ENCODE results near the gene ATCAY. TPM values are rescaled to one million over a fixed set of nuclear protein-coding genes. Genes with fewer than 3 reads are reported as not detected.
"Not testable (repeated sequence)": the region's sequence is repeated elsewhere in the genome, so short reads cannot be mapped to it uniquely, and the experiment has no call there.

Gene ATCAY
- total RNA-seq, 4 donors from 2014 or later = not detected

DNA sequence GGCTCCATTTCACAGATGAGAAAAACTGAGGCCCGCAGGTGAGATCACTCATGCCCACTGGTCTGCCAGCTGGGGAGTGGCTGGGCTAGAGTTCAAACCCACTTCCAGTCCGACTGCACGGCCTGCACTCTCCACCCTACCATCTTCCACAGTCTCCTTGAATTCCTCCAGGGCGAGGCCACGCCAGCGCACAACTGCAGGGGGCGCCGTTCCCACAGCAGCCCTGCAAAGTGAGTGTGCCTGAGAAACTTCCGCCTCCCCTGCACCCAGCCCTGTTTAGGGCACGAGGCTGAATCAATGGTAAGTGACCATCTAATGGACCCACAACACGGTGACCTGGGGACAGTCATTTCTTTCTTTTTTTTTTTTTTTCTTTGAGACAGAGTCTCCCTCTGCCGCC lies 829 bp upstream of the ATCAY start:
- no peak overlapping the region for H3K27ac ChIP-seq
- WGBS, 2 donors = 57 to 58% methylated on average over 12 of the region's 12 CpGs
- H3K27me3 ChIP-seq = peaks cover 0 to 70% of the 10 kb centered on the region in 2 donors
- peaks cover 0 to 3% (median 0%) of the 10 kb centered on the region in 4 donors for H3K9me3 ChIP-seq
- peaks cover 0 to 9% (median 0%) of the 10 kb centered on the region in 4 donors for H3K4me1 ChIP-seq
- DNase-seq (ENCODE audit: low spot score in 2 of 2) = no peak
- no peaks in the 10 kb centered on the region for H3K36me3 ChIP-seq
- TF ChIP-seq POLR2A (IDR thresholded peaks at IDR 0.05) (no peak), EP300 (IDR thresholded peaks at IDR 0.05) (no peak)
- TF ChIP-seq, protein P1, sequence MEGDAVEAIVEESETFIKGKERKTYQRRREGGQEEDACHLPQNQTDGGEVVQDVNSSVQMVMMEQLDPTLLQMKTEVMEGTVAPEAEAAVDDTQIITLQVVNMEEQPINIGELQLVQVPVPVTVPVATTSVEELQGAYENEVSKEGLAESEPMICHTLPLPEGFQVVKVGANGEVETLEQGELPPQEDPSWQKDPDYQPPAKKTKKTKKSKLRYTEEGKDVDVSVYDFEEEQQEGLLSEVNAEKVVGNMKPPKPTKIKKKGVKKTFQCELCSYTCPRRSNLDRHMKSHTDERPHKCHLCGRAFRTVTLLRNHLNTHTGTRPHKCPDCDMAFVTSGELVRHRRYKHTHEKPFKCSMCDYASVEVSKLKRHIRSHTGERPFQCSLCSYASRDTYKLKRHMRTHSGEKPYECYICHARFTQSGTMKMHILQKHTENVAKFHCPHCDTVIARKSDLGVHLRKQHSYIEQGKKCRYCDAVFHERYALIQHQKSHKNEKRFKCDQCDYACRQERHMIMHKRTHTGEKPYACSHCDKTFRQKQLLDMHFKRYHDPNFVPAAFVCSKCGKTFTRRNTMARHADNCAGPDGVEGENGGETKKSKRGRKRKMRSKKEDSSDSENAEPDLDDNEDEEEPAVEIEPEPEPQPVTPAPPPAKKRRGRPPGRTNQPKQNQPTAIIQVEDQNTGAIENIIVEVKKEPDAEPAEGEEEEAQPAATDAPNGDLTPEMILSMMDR (IDR thresholded peaks at IDR 0.05) = no peak
- no peak overlapping the region for H3K4me3 ChIP-seq

DNA sequence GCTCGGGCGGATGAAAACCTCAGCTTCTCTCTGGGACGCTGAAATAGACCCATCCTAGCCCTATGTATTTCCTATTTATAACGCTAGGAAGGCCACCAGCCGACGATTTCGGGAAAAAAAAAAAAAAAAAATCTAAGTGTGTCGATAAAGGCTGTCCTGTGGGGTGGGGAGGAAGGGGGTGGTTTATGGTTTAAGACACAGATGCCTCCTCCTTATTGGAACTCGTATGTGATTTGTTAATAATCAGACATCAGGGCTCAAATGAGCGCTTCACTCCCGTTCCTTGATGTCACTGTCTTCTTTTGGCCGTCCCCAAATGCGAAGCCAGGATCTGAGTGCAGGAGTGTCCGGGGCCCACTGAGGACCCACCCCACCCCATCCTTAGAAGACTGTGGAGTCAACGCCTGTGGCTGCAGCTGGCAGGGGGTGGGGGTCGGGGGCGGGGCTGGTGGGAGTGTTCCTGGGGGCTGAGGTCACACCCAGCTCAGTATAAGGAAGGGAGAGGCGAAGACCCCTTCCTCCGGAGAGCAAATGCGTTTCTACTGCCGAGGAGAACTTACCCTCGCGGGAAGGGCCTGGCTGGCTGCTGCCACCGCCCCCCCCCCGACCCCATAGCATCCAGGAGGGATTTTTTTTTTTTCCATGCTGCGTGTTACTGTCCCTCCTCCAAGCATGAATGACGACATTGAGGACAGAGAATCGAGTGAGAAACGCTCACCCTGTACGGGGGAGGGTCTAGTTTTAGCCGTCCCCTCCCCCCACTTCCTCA lies 971 bp downstream of the ATCAY start:
- no peak for DNase-seq (ENCODE audit: low spot score in 2 of 2)
- H3K9me3 ChIP-seq = no peaks in the 10 kb centered on the region
- peaks cover 0 to 71% of the 10 kb centered on the region in 2 donors for H3K27me3 ChIP-seq
- WGBS, 2 donors = 2% methylated on average over 29 of the region's 31 CpGs
- TF ChIP-seq EP300 (IDR thresholded peaks at IDR 0.05) = no peak
- TF ChIP-seq POLR2A (IDR thresholded peaks at IDR 0.05) = no peak
- TF ChIP-seq, protein P1 (IDR thresholded peaks at IDR 0.05) = no peak
- no peaks in the 10 kb centered on the region for H3K36me3 ChIP-seq
- H3K27ac ChIP-seq = no peak overlapping the region
- H3K4me3 ChIP-seq = no peak overlapping the region
- peaks cover 0 to 9% (median 0%) of the 10 kb centered on the region in 4 donors for H3K4me1 ChIP-seq

DNA sequence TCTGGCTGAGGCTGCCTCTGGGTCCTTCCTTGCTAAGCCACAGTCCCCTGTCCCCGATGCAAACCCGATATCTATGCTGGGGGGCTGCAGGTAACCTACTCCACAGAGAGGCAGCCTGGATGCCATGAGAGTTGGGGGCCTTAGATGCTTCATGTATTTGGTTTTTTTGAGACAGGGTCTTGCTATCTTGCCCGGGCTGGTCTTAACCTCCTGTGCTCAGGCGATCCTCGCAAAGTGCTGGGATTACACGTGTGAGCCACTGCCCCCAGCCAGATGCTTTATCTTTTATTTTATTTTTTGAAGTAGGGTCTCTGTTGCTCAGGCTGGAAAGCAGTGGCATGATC lies 1.5 kb downstream of the ATCAY start:
- no peak overlapping the region for H3K4me3 ChIP-seq
- H3K9me3 ChIP-seq = no peaks in the 10 kb centered on the region
- peaks cover 0 to 9% (median 0%) of the 10 kb centered on the region in 4 donors for H3K4me1 ChIP-seq
- no peak for DNase-seq (ENCODE audit: low spot score in 2 of 2)
- TF ChIP-seq, protein P1 (IDR thresholded peaks at IDR 0.05) = no peak
- TF ChIP-seq POLR2A (IDR thresholded peaks at IDR 0.05) (no peak), EP300 (IDR thresholded peaks at IDR 0.05) (no peak)
- H3K36me3 ChIP-seq = no peaks in the 10 kb centered on the region
- H3K27ac ChIP-seq = no peak overlapping the region
- WGBS, 2 donors = 19 to 22% methylated on average over 6 of the region's 6 CpGs
- peaks cover 0 to 71% of the 10 kb centered on the region in 2 donors for H3K27me3 ChIP-seq

DNA sequence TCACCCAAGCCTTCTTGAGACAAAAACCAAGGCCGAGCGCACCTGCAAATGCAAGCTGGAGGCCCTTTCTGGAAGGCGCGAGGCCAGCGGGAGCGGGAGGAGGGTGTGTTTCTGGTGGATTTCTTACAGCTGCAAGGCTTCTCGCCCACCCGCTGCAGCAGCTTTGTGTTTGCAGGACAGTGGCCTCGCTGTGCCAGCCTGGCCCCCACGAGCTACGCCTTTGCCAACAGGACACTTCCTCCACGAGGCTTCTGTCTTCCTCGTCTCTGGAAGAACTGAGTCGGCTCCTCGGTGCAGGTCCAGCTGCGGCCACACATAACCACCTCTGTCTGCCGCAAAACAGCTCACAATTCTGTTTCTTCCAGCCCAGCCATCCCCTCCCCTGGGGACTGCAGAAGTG lies 10.1 kb downstream of the ATCAY start:
- no peak for DNase-seq (ENCODE audit: low spot score in 2 of 2)
- Histone ChIP-seq H3K27ac (no peak overlapping the region), H3K4me1 (no peaks in the 10 kb centered on the region), H3K9me3 (no peaks in the 10 kb centered on the region), H3K4me3 (no peak overlapping the region), H3K27me3 (no peaks in the 10 kb centered on the region), H3K36me3 (no peaks in the 10 kb centered on the region)
- no peak for TF ChIP-seq EP300 (IDR thresholded peaks at IDR 0.05)
- TF ChIP-seq, protein P1 (IDR thresholded peaks at IDR 0.05) = no peak
- TF ChIP-seq POLR2A (IDR thresholded peaks at IDR 0.05) = no peak
- 70 to 73% methylated on average over 17 of the region's 17 CpGs for WGBS, 2 donors

DNA sequence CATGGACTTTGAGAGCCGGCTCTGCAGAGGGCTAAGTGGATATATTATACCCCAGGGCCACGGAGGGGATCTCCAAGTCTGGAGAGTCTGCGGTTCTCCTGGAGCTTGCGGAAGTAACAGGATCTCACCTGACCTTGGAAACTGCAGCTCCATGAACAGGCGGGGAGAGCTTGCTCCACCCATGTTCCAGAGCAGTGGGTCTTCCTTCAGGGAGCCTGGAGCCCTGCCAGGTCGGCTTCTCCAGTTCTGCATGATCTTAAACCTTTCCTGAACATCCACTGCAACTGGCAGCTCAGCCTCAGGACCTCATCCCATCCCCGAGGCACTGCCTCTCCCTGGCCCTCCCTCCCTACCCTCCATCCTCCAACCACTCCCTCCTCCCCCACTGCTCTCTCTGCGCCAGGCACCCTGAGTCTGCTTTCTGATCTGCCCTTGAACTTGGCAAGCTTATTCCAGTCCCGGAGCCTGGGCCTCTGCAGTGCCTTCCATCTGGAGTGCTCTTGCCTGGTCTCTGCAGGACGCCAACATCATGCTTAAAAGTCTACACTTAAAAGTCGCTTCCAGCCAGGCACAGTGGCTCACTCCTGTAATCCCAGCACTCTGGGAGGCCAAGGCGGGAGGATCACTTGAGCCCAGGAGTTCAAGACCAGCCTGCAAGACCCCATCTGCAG lies 13.2 kb downstream of the ATCAY start:
- H3K36me3 ChIP-seq = no peaks in the 10 kb centered on the region
- no peaks in the 10 kb centered on the region for H3K4me1 ChIP-seq
- TF ChIP-seq, protein P1 (IDR thresholded peaks at IDR 0.05) = no peak
- TF ChIP-seq POLR2A (IDR thresholded peaks at IDR 0.05) (no peak), EP300 (IDR thresholded peaks at IDR 0.05) (no peak)
- DNase-seq (ENCODE audit: low spot score in 2 of 2) = no peak
- H3K4me3 ChIP-seq = no peak overlapping the region
- H3K27me3 ChIP-seq = no peaks in the 10 kb centered on the region
- H3K9me3 ChIP-seq = peaks cover 0 to 11% (median 0%) of the 10 kb centered on the region in 4 donors
- WGBS, 2 donors = 61 to 73% methylated on average over 12 of the region's 12 CpGs
- H3K27ac ChIP-seq = no peak overlapping the region

DNA sequence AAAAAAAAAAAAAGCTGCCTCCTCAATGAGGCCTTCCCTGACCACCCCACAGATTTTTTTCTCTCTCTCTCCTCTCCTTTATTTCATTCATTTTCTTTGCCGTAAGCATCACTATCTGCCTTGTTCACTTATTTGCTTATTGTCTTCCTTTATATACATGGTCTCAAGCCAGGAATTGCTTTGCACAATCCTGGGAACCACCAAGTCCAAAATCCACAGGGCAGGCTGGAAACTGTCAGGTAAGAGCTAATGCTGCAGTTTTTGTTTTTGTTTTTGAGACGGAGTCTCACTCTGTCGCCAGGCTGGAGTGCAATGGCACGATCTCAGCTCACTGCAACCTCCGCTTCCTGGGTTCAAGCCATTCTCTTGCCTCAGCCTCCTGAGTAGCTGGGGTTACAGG lies 14.5 kb downstream of the ATCAY start:
- H3K4me1 ChIP-seq; H3K36me3 ChIP-seq; H3K27ac ChIP-seq; H3K4me3 ChIP-seq; DNase-seq (ENCODE audit: low spot score in 2 of 2); H3K27me3 ChIP-seq: not testable (repeated sequence)
- H3K9me3 ChIP-seq = peaks cover 0 to 14% (median 0%) of the 10 kb centered on the region in 4 donors
- WGBS, 2 donors = 86 to 88% methylated on average over 5 of the region's 5 CpGs
